Hepatocyte (in vitro differentiated cells): ENCODE results near the gene SH3TC1. TPM values are rescaled to one million over a fixed set of nuclear protein-coding genes. Genes with fewer than 3 reads are reported as not detected.

Source experiments
- DNase-seq: peaks from one replicate; pipeline ENCODE4 v3.0.0-alpha.2; 2016; ENCODE audit warnings: low spot score
- H2AFZ ChIP-seq: fragments of 200-600 bp; sonication (generic); 2 replicates; pipeline ENCODE4 v1.6.0; 2016; ENCODE audit warnings: antibody characterized with exemption, mild to moderate bottlenecking
- H3K27ac ChIP-seq: fragments of 200-600 bp; sonication (generic); 2 replicates; pipeline ENCODE4 v1.5.1; 2016; ENCODE audit warnings: mild to moderate bottlenecking
- H3K27me3 ChIP-seq: fragments of 200-600 bp; sonication (generic); 2 replicates; pipeline ENCODE4 v1.6.1; 2016
- H3K36me3 ChIP-seq: fragments of 200-600 bp; sonication (generic); replicated peaks from 2 replicates; pipeline ENCODE4 v1.5.1; 2016; ENCODE audit warnings: low read depth; ENCODE audit not compliant: insufficient read depth
- H3K4me1 ChIP-seq: fragments of 200-600 bp; sonication (generic); 2 replicates; pipeline ENCODE4 v1.5.1; 2016; ENCODE audit warnings: mild to moderate bottlenecking, moderate library complexity; ENCODE audit not compliant: insufficient read depth
- H3K4me2 ChIP-seq: fragments of 200-600 bp; sonication (generic); 2 replicates; pipeline ENCODE4 v1.6.0; 2016
- H3K4me3 ChIP-seq: fragments of 200-600 bp; sonication (generic); 2 replicates; pipeline ENCODE4 v1.5.1; 2016; ENCODE audit warnings: mild to moderate bottlenecking
- H3K79me2 ChIP-seq: fragments of 200-600 bp; sonication (generic); 2 replicates; pipeline ENCODE4 v1.6.0; 2017; ENCODE audit warnings: mild to moderate bottlenecking
- H3K9me2 ChIP-seq: fragments of 200-600 bp; sonication (generic); replicated peaks from 2 replicates; pipeline ENCODE4 v1.6.0; 2017; ENCODE audit warnings: mild to moderate bottlenecking; ENCODE audit not compliant: insufficient read depth
- H3K9me3 ChIP-seq: fragments of 200-600 bp; sonication (generic); 2 replicates; pipeline ENCODE4 v1.5.1; 2016; ENCODE audit warnings: low read depth, mild to moderate bottlenecking
- H4K20me1 ChIP-seq: fragments of 200-600 bp; sonication (generic); 2 replicates; pipeline ENCODE4 v1.6.0; 2016; ENCODE audit warnings: mild to moderate bottlenecking; ENCODE audit not compliant: insufficient read depth, poor library complexity, severe bottlenecking
- CTCF ChIP-seq: fragments of 200-600 bp; sonication (generic); IDR thresholded peaks from 2 replicates; pipeline ENCODE4 v1.5.1; 2016; ENCODE audit warnings: antibody characterized with exemption, mild to moderate bottlenecking; ENCODE audit not compliant: poor library complexity
- EZH2 ChIP-seq: fragments of 200-600 bp; sonication (generic); IDR thresholded peaks from 2 replicates; pipeline ENCODE4 v1.6.1; 2016; ENCODE audit warnings: antibody characterized with exemption, mild to moderate bottlenecking, borderline replicate concordance
- EZH2phosphoT487 ChIP-seq: fragments of 200-600 bp; sonication (generic); IDR thresholded peaks from one replicate; pipeline ENCODE4 v1.6.1; 2018; ENCODE audit warnings: antibody characterized with exemption, mild to moderate bottlenecking, low read depth, moderate library complexity; ENCODE audit not compliant: unreplicated experiment, severe bottlenecking
- WGBS: methylation state at CpG from one replicate; pipeline ENCODE4 v1.1.6; 2016; ENCODE audit warnings: low lambda C conversion rate; ENCODE audit errors: missing lambda C conversion rate; 5-methylcytosine and 5-hydroxymethylcytosine counted together
- polyA plus RNA-seq: library from polyadenylated mRNA; unstranded; fragments of >200 nt; fragmentation: Nextera tagmentation; extraction: Ambion mirVana; gene quantifications from 2 replicates; pipeline ENCODE4 v1.2.1, GENCODE V29; 2016
- total RNA-seq: library from RNA; depleted of rRNA; stranded (reverse); fragments of >200 nt; gene quantifications from 2 replicates; pipeline ENCODE4 v1.2.3, GENCODE V29; 2014

SH3TC1 gene
- total and polyA plus RNA-seq, 2 experiments from 2014 or later, result 30.3 to 35.4 TPM

- Histone ChIP-seq H3K9me2 (no peaks in the 10 kb centered on the region), H3K9me3 (no peaks in the 10 kb centered on the region), H2AFZ (no peak overlapping the region), H3K36me3 (no peaks in the 10 kb centered on the region), H3K27ac (no peak overlapping the region), H3K27me3 (no peaks in the 10 kb centered on the region), H3K79me2 (no peaks in the 10 kb centered on the region), H3K4me1 (peaks cover 21% of the 10 kb centered on the region), H3K4me2 (no peak overlapping the region), H3K4me3 (no peak overlapping the region), H4K20me1 (no peaks in the 10 kb centered on the region)
- TF ChIP-seq EZH2, result no peak
- no peak for TF ChIP-seq CTCF
- TF ChIP-seq EZH2phosphoT487, result no peak
- WGBS, result 94% methylated on average over 15 of the region's 15 CpGs
- no peak for DNase-seq
Measured at GRCh38 chr4:8280876-8281440, 81.9 kb downstream of the SH3TC1 start.

- Histone ChIP-seq H2AFZ (no peak overlapping the region), H3K9me3 (no peaks in the 10 kb centered on the region), H3K4me3 (no peak overlapping the region), H3K4me1 (peaks cover 21% of the 10 kb centered on the region), H4K20me1 (no peaks in the 10 kb centered on the region), H3K27me3 (no peaks in the 10 kb centered on the region), H3K36me3 (no peaks in the 10 kb centered on the region), H3K27ac (no peak overlapping the region), H3K79me2 (no peaks in the 10 kb centered on the region), H3K4me2 (no peak overlapping the region), H3K9me2 (no peaks in the 10 kb centered on the region)
- DNase-seq, result no peak
- WGBS, result 67% methylated on average over 18 of the region's 19 CpGs
- TF ChIP-seq EZH2phosphoT487, result no peak
- TF ChIP-seq CTCF, result no peak
- TF ChIP-seq EZH2, result no peak
Measured at GRCh38 chr4:8281519-8282133, 82.5 kb downstream of the SH3TC1 start.

GRCh38 chr4:8282134-8282641 is 83.1 kb downstream of the SH3TC1 start:
- TF ChIP-seq CTCF, result no peak
- no peak for TF ChIP-seq EZH2
- no peak for TF ChIP-seq EZH2phosphoT487
- H3K36me3 ChIP-seq, result no peaks in the 10 kb centered on the region
- peaks cover 21% of the 10 kb centered on the region for H3K4me1 ChIP-seq
- no peaks in the 10 kb centered on the region for H4K20me1 ChIP-seq
- no peaks in the 10 kb centered on the region for H3K9me3 ChIP-seq
- no peak for DNase-seq
- WGBS, result 96% methylated on average over 14 of the region's 14 CpGs
- no peak overlapping the region for H3K4me2 ChIP-seq
- no peaks in the 10 kb centered on the region for H3K9me2 ChIP-seq
- no peak overlapping the region for H3K4me3 ChIP-seq
- H2AFZ ChIP-seq, result no peak overlapping the region
- no peaks in the 10 kb centered on the region for H3K79me2 ChIP-seq
- no peak overlapping the region for H3K27ac ChIP-seq
- H3K27me3 ChIP-seq, result no peaks in the 10 kb centered on the region
